GM19351 (cell line): ENCODE measurements around the gene ZBTB20.

Source experiments
- ATAC-seq: cut with Tn5 transposase; IDR thresholded peaks from one replicate; pipeline ENCODE4 v1.9.1; 2021; ENCODE audit warnings: mild to moderate bottlenecking, moderate library complexity; ENCODE audit not compliant: unreplicated experiment

Gene ZBTB20

GRCh38 chr3:114498539-114499370 lies 648.3 kb downstream of the ZBTB20 start:
- no peak for ATAC-seq

- no peak for ATAC-seq
Measured at GRCh38 chr3:114496874-114497273, 650.2 kb downstream of the ZBTB20 start.

- ATAC-seq: no peak
Measured at GRCh38 chr3:114496466-114496865, 650.6 kb downstream of the ZBTB20 start.

GRCh38 chr3:114496021-114496434 lies 651.1 kb downstream of the ZBTB20 start:
- no peak for ATAC-seq

- ATAC-seq: no peak
Measured at GRCh38 chr3:114494498-114494897, 652.6 kb downstream of the ZBTB20 start.

- ATAC-seq: no peak
Measured at GRCh38 chr3:114490829-114491228, 656.3 kb downstream of the ZBTB20 start.

DNA sequence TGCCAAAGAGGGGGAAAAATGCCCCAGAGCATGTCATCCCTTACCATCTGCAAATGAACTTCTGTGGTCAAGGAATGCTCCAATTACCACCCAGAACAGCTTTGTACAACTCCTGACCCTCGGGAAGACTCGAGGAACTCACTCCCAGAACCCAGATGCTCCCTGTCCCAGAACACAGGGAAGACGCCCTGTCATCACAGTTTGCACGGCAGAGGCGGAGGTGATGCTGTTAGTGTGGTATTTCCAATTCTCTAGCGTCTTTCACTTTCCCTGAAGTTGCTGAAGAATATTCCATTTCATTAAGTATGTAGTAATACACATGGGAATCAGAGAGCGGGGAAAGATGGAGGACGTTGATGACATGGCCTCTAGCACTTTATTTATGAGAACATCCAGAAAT lies 659.6 kb downstream of the ZBTB20 start:
- ATAC-seq: no peak

DNA sequence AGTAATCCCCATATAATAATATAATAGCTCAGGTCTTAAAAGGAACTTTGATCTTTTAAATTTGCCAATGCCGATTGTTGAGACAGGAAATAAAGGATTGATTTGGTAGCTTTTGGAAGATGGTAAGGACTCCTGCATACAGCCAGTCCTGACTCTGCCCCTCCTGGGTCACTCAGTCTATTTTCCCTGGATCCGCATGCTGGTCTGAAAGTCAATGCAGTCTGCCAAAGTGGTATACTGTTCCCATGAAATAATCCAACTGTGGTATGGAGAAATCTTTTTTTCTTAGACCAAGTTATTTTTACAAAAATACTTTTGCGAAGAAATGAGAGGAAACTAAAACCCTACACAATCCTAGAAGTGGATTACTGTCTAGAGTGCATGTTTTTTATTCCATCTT lies 662.2 kb downstream of the ZBTB20 start:
- ATAC-seq: no peak

- no peak for ATAC-seq
Measured at GRCh38 chr3:114481113-114481512, 666.0 kb downstream of the ZBTB20 start.

GRCh38 chr3:114480442-114480841 lies 666.6 kb downstream of the ZBTB20 start:
- no peak for ATAC-seq

- no peak for ATAC-seq
Measured at GRCh38 chr3:114478801-114479200, 668.3 kb downstream of the ZBTB20 start.

DNA sequence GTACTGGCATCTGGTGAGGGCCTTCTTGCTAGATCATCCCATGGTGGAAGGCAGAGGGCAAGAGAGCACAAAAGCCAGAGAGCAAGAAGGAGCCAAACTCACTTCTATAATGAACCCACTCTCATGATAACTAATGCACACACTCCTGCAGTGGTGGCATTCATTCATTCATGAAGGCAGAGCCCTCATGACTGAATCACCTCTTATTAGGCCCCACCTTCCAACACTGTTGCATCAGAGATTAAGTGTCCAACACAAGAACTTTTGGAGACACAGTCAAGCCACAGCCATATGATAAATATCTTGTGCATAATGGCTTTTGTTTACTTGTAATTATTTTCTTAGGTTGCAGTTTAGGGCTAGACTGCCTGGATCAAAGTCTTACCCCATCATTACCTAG lies 670.6 kb downstream of the ZBTB20 start:
- no peak for ATAC-seq

- ATAC-seq: no peak
Measured at GRCh38 chr3:114471478-114471877, 675.6 kb downstream of the ZBTB20 start.

GRCh38 chr3:114469070-114469469 lies 678.0 kb downstream of the ZBTB20 start:
- ATAC-seq: no peak

GRCh38 chr3:114466816-114467215 lies 680.3 kb downstream of the ZBTB20 start:
- no peak for ATAC-seq

DNA sequence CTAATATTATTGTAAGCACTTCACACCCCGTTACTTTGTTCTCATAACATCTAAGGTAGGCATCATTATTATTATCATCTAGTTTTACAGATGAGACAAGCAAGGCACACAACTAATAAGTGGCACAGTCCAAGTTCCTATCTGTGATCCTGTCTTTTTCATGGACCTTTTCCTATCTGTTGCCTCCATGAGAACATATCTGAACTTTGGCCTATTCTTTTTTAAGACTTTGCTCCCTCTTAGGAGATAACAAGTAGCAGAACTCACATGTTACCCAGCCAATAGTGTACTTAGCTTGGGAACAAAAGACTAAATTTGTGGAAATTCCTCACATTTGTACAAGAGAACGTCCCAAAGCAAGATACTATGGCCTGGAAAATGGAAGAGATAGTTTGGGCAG lies 680.8 kb downstream of the ZBTB20 start:
- no peak for ATAC-seq

DNA sequence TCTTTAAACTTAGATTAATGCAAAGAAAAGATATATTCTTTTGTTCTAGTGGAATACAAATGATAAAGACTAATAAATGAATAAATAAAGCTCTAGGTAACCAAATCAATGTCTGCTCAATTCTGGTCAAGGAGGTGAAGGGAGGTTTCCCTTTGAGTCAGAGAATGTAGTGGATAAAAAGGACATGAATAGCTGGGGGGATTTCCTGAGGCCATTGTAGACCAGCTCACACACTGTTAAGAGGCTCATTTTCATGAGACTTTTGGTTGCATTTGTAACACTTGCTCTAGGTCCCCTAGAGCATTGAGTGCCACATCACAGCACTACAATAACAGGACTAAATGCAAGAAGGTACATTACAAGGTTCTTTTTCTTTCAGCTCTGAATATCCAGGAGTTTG lies 682.5 kb downstream of the ZBTB20 start:
- peak; percentile 92 for ATAC-seq

DNA sequence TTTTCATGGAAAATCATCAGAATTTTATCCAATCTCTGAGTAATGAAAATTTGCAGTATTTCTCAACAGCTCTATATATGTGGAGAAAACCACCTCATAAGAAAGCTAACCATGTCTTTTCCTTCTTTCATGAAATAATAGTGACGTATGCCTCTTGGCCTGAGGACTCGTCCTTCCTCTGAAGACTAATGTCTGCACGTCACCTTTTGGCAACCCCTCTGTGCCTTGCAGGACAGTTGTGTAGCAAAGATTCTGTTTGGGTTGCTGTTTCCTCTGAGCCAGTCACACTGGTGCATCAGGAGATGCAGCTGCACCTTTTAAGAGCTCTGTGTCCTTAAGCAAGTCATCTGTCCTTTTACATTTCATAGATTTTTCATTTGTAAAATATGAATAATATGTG lies 684.3 kb downstream of the ZBTB20 start:
- no peak for ATAC-seq

DNA sequence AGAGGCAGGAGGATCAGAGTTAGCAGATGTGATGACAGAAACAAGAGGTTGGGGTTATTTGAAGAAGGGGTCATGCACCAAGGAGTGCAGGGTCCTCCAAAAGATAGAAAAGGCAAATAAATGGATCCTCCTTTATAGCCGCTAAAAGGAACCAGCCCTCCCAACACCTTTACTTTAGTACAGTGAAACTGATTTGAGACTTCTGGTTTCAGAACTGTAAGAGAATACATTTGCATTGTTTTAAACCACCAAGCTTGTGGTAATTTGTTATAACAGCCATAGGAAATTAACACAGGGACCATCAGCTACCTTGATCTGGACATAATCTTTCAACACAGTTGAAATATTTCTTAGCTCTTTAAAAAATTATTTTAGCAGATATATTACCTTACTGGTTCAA lies 686.6 kb downstream of the ZBTB20 start:
- ATAC-seq: peak; percentile 48

GRCh38 chr3:114456742-114457141 lies 690.3 kb downstream of the ZBTB20 start:
- ATAC-seq: peak; percentile 88

DNA sequence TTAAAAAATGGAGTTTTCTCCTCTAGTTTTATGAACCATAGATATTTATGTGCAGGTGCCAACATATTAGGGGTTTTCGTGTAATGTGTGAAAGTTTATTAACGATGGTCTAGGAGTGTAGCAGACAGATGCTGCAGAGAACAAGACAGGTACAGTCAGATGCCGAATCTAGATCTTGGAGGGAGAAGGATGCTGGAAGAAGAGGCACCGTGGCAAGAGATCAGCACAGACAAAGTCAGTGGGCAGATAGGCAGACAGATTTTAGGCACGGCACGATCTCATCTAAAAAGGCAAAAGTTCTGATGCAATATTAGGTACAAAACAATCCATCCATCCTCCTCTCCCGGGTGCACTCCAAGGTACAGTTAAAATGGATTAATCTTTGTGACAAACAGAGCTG lies 691.7 kb downstream of the ZBTB20 start:
- no peak for ATAC-seq

GRCh38 chr3:114454551-114455251 lies 692.4 kb downstream of the ZBTB20 start:
- no peak for ATAC-seq
